K562 (cell line): ENCODE measurements around the gene UBXN6. TPM values are rescaled to one million over a fixed set of nuclear protein-coding genes. Genes with fewer than 3 reads are reported as not detected.

Source experiments
- ATAC-seq: fragments of 200-7000 bp; cut with Tn5 transposase; 3 replicates; pipeline ENCODE4 v1.9.1; 2020; ENCODE audit warnings: moderate library complexity
- BruUV-seq: library from RNA; stranded (reverse); fragments of 400-500 nt; replicated peaks from 2 replicates; lab custom pipeline; 2021; lab: Mats Ljungman, UMichigan
- CTCF ChIA-PET: fragments of 300-600 bp; formaldehyde crosslinking; extraction: SDS; loops from one replicate; lab custom pipeline; 2021; ENCODE audit warnings: low intra/inter-chr PET ratio; lab: Yijun Ruan, JAX
- POLR2A ChIA-PET: fragments of 300-600, 350-650 bp; sonication (Branson Sonifier 250); formaldehyde crosslinking; extraction: SDS; loops from one replicate; lab custom pipeline; 2021; ENCODE audit warnings: antibody characterized with exemption, inconsistent platforms; lab: Yijun Ruan, JAX
- DNase-seq, 4 experiments: peaks; one replicate each; pipeline versions ENCODE4 v3.0.0 to v3.0.0-alpha.2; 2011 to 2018; ENCODE audit warnings: low spot score in 3 of 4, mixed read lengths in 3 of 4; ENCODE audit errors: extremely low read depth in 1 of 4
- FAIRE-seq: peaks from 2 replicates; lab custom pipeline; 2011; peaks lifted over from hg19 to GRCh38; lab: Jason Lieb, UNC
- H2AFZ ChIP-seq: 2 replicates; pipeline ENCODE4 v1.6.0; 2011; ENCODE audit warnings: low read depth, low read length, control low read depth, inconsistent platforms
- H3K27ac ChIP-seq: fragments of 200-600 bp; 3 replicates; pipeline ENCODE4 v1.8.0; 2011; ENCODE audit warnings: low read depth, mild to moderate bottlenecking, control low read depth, inconsistent platforms, low read length, moderate library complexity, mixed read lengths; ENCODE audit errors: extremely low read depth
- H3K27me3 ChIP-seq, 2 experiments: fragments of 300-600 bp in 1 of 2; 2 replicates in 1 of 2; 3 replicates in 1 of 2; pipeline versions ENCODE4 v1.6.0 to v1.8.0; 2011; ENCODE audit warnings: inconsistent platforms in 2 of 2, low read length in 2 of 2, mild to moderate bottlenecking in 1 of 2, mixed read lengths in 1 of 2, moderate library complexity in 1 of 2; ENCODE audit not compliant: control insufficient read depth in 2 of 2, insufficient read depth in 2 of 2
- H3K36me3 ChIP-seq: fragments of 300-600 bp; 3 replicates; pipeline ENCODE4 v1.8.0; 2011; ENCODE audit warnings: mild to moderate bottlenecking, low read length, inconsistent platforms; ENCODE audit not compliant: control insufficient read depth, insufficient read depth
- H3K4me1 ChIP-seq, 2 experiments: fragments of 200-600 bp in 1 of 2; replicated peaks in 1 of 2; 2 replicates in 1 of 2; 3 replicates in 1 of 2; pipeline versions ENCODE4 v1.5.1 to v1.8.0; 2011; ENCODE audit warnings: inconsistent platforms in 2 of 2, low read length in 2 of 2, mild to moderate bottlenecking in 1 of 2, mixed read lengths in 1 of 2, moderate library complexity in 1 of 2; ENCODE audit not compliant: control insufficient read depth in 2 of 2, insufficient read depth in 2 of 2
- H3K4me2 ChIP-seq: 2 replicates; pipeline ENCODE4 v1.6.1; 2011; ENCODE audit warnings: low read length, control low read depth, inconsistent platforms, mixed read lengths; ENCODE audit not compliant: insufficient read depth
- H3K4me3 ChIP-seq: fragments of 200-600 bp; sonication (generic), shearing (Covaris generic); 2 replicates; pipeline ENCODE4 v1.5.1; 2016; ENCODE audit warnings: control low read depth, inconsistent platforms
- H3K79me2 ChIP-seq: fragments of 200-600 bp; 3 replicates; pipeline ENCODE4 v1.8.0; 2011; ENCODE audit warnings: low read length, inconsistent platforms; ENCODE audit not compliant: control insufficient read depth, insufficient read depth
- H3K9ac ChIP-seq, 2 experiments: 2 replicates each; pipeline versions ENCODE4 v1.6.0 to v1.6.1; 2011; ENCODE audit warnings: low read depth in 2 of 2, low read length in 2 of 2, control low read depth in 1 of 2, inconsistent platforms in 1 of 2, mild to moderate bottlenecking in 1 of 2, mixed read lengths in 1 of 2; ENCODE audit not compliant: insufficient read depth in 1 of 2
- H3K9me1 ChIP-seq: one replicate; pipeline ENCODE4 v1.6.0; 2011; ENCODE audit warnings: inconsistent platforms, mild to moderate bottlenecking, low read length, moderate library complexity; ENCODE audit not compliant: control insufficient read depth, insufficient read depth
- H3K9me3 ChIP-seq: replicated peaks from 2 replicates; pipeline ENCODE4 v1.5.1; 2011; ENCODE audit warnings: low read depth, low read length, inconsistent platforms; ENCODE audit not compliant: control insufficient read depth, insufficient read depth
- H4K20me1 ChIP-seq: replicated peaks from 2 replicates; pipeline ENCODE4 v1.6.1; 2011; ENCODE audit warnings: low read length, inconsistent platforms, mixed read lengths; ENCODE audit not compliant: control insufficient read depth, insufficient read depth
- CC2D1A ChIP-seq: fragments of 450-650 bp; IDR thresholded peaks from 2 replicates; pipeline ENCODE4 v1.6.1; 2017; ENCODE audit warnings: mild to moderate bottlenecking
- CCNT2 ChIP-seq: IDR thresholded peaks from 2 replicates; pipeline ENCODE4 v1.6.1; 2011; ENCODE audit warnings: borderline replicate concordance, low read depth, mild to moderate bottlenecking, moderate library complexity, mixed read lengths, low read length; ENCODE audit not compliant: insufficient read length; ENCODE audit errors: extremely low read depth
- NBN ChIP-seq: fragments of 450-650 bp; IDR thresholded peaks from 2 replicates; pipeline ENCODE4 v1.6.1; 2016; ENCODE audit warnings: low read depth, mild to moderate bottlenecking
- NELFE ChIP-seq: IDR thresholded peaks from 2 replicates; pipeline ENCODE4 v1.6.1; 2011; ENCODE audit warnings: mild to moderate bottlenecking; ENCODE audit not compliant: insufficient read depth, insufficient read length
- PATZ1 ChIP-seq: fragments of 250-450 bp; sonication (Bioruptor Pico); IDR thresholded peaks from 2 replicates; pipeline ENCODE4 v1.5.0; 2020; ENCODE audit warnings: mild to moderate bottlenecking, borderline replicate concordance
- TRIM28 ChIP-seq: fragments of 450-650 bp; IDR thresholded peaks from 2 replicates; pipeline ENCODE4 v1.6.1; 2017
- ZNF274 ChIP-seq: IDR thresholded peaks from 2 replicates; pipeline ENCODE4 v1.6.1; 2011; ENCODE audit warnings: low read depth, mild to moderate bottlenecking, low read length, moderate library complexity, borderline replicate concordance
- WGBS: fragments of 100-300 bp; shearing (Covaris generic); methylation state at CpG from one replicate; pipeline ENCODE4 v1.1.6; 2016; ENCODE audit warnings: low coverage, mixed read lengths; ENCODE audit not compliant: insufficient coverage; ENCODE audit errors: missing lambda C conversion rate; 5-methylcytosine and 5-hydroxymethylcytosine counted together
- in situ Hi-C: fragments of 300-500 bp; cut with MboI; formaldehyde crosslinking; loops from 4 replicates; pipeline ENCODE4 v1.15.0; 2018; ENCODE audit warnings: inconsistent platforms, mixed read lengths
- intact Hi-C: fragments of 100-400 bp; cut with micrococcal nuclease; formaldehyde crosslinking; loops from 2 replicates; pipeline ENCODE4 v1.14.2; 2022
- polyA plus RNA-seq, 8 experiments: library from polyadenylated mRNA; depleted of rRNA in 4 of 8; stranded (reverse) in 5 of 8; unstranded in 3 of 8; fragments of >200 nt; fragmentation: Nextera tagmentation in 2 of 8; fragmentation: Illumina TruSeq in 1 of 8; extraction: Ambion mirVana in 2 of 8; extraction: Trizol in 1 of 8; gene quantifications; 2 replicates each; pipeline versions ENCODE4 v1.2.1 to v1.2.3, GENCODE V29; 2011 to 2014; ENCODE audit warnings: inconsistent platforms in 1 of 8, missing spikeins in 1 of 8
- total RNA-seq, 7 experiments: library from RNA; depleted of rRNA in 6 of 7; stranded (reverse); fragments of >200 nt in 6 of 7; fragmentation: Illumina TruSeq in 2 of 7; extraction: Trizol in 2 of 7; gene quantifications; 2 replicates each; pipeline versions ENCODE4 v1.2.1 to v1.2.3, GENCODE V29; 2011 to 2021; ENCODE audit warnings: low replicate concordance in 1 of 7
- TF ChIP-seq, protein P1 (sequence below), 2 experiments: fragments of 450-650 bp; IDR thresholded peaks; 2 replicates each; pipeline ENCODE4 v1.6.1; 2016
- TF ChIP-seq, protein P2 (sequence below): fragments of 250-450 bp; sonication (Bioruptor Pico); IDR thresholded peaks from 2 replicates; pipeline ENCODE4 v1.8.0; 2022; ENCODE audit warnings: inconsistent platforms, mild to moderate bottlenecking, moderate library complexity, borderline replicate concordance

The UBXN6 gene
- total and polyA plus RNA-seq, 9 of the 15 experiments (the other 6 are each of a cell fraction or from before 2014, with no cell fraction given) = 0.48 to 90.2 (median 29.5) TPM

GRCh38 chr19:4498694-4499093 is 41.1 kb upstream of the UBXN6 start (continued):
- TF ChIP-seq, protein P1, sequence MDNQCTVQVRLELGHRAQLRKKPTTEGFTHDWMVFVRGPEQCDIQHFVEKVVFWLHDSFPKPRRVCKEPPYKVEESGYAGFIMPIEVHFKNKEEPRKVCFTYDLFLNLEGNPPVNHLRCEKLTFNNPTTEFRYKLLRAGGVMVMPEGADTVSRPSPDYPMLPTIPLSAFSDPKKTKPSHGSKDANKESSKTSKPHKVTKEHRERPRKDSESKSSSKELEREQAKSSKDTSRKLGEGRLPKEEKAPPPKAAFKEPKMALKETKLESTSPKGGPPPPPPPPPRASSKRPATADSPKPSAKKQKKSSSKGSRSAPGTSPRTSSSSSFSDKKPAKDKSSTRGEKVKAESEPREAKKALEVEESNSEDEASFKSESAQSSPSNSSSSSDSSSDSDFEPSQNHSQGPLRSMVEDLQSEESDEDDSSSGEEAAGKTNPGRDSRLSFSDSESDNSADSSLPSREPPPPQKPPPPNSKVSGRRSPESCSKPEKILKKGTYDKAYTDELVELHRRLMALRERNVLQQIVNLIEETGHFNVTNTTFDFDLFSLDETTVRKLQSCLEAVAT (IDR thresholded peaks at IDR 0.05) = no peak

- no peaks in the 10 kb centered on the region for H3K9me3 ChIP-seq
- H3K4me3 ChIP-seq = no peak overlapping the region
- H3K9me1 ChIP-seq = no peaks in the 10 kb centered on the region
- H3K27ac ChIP-seq = no peak overlapping the region
- H3K4me1 ChIP-seq = peaks cover 0 to 29% of the 10 kb centered on the region in 2 experiments; a peak in 1 of 5 replicates
- H3K4me2 ChIP-seq = no peak overlapping the region
- H3K79me2 ChIP-seq = no peaks in the 10 kb centered on the region
- WGBS = 89% methylated on average over 12 of the region's 25 CpGs
- POLR2A ChIA-PET = interaction anchor here (0.5 to 1.8 kb wide), 4 partner anchors 11 to 27 kb away, joined by 3 to 4 read pairs (median 4); no protein-coding TSS in a partner anchor
- no peak overlapping the region for H2AFZ ChIP-seq
- in situ Hi-C loops (no loop called here), intact Hi-C loops (no loop called here)
- CTCF ChIA-PET = no interaction called here
- H3K36me3 ChIP-seq = peaks cover 59% of the 10 kb centered on the region; the same call in 2 of the 3 replicates
- ATAC-seq (no peak), FAIRE-seq (no peak), DNase-seq (no peak)
- H3K9ac ChIP-seq = peak overlapping the region in 1 of 2 experiments; percentile 45; a peak in 1 of 4 replicates
- TF ChIP-seq NELFE = no peak
- no peak for TF ChIP-seq TRIM28
- TF ChIP-seq CC2D1A = no peak
- no peak for TF ChIP-seq ZNF274
- TF ChIP-seq PATZ1 (CRISPR knock-in tag) = no peak
- no peak for TF ChIP-seq NBN
- no peak for TF ChIP-seq CCNT2
- TF ChIP-seq, protein P2, sequence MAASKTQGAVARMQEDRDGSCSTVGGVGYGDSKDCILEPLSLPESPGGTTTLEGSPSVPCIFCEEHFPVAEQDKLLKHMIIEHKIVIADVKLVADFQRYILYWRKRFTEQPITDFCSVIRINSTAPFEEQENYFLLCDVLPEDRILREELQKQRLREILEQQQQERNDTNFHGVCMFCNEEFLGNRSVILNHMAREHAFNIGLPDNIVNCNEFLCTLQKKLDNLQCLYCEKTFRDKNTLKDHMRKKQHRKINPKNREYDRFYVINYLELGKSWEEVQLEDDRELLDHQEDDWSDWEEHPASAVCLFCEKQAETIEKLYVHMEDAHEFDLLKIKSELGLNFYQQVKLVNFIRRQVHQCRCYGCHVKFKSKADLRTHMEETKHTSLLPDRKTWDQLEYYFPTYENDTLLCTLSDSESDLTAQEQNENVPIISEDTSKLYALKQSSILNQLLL (CRISPR knock-in tag) = no peak
- no peaks in the 10 kb centered on the region for H3K27me3 ChIP-seq
- BruUV-seq = no TSS peak
- H4K20me1 ChIP-seq = no peaks in the 10 kb centered on the region
Measured at GRCh38 chr19:4497770-4498389, 40.3 kb upstream of the UBXN6 start.
